ENCODE results near the gene ZDHHC3. TPM values are rescaled to one million over a fixed set of nuclear protein-coding genes. Genes with fewer than 3 reads are reported as not detected.
"Not testable (repeated sequence)": the region's sequence is repeated elsewhere in the genome, so short reads cannot be mapped to it uniquely, and the experiment has no call there.

Gene ZDHHC3
- total and polyA plus RNA-seq, 2 experiments from 2014 or later: 60.3 to 62.0 TPM

DNA sequence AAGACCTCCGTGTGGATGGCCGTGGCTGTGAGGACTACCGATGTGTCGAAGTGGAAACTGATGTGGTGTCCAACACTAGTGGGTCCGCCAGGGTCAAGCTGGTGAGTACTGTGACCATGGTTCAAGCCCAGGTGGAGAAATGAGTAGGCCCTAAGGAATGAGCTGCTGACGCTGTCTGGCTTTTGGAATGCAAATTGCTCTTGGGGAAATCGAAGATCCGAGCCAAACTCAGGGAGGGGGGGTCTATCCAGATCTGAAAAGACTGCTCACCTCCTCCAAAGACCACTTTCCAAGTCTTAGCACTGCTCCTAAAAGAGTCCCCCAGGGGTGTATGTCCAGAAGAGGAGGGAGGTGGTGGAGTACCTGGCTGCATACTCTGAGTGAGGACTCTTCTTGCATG is 13.2 kb upstream of the ZDHHC3 start:
- DNase-seq (ENCODE audit: low spot score): no peak
- whole genome bisulfite sequencing (ENCODE audit: low lambda C conversion rate, missing lambda C conversion rate): 95% methylated on average over 8 of the region's 8 CpGs
- TF ChIP-seq EZH2phosphoT487 (IDR thresholded peaks at IDR 0.05; ENCODE audit: low read depth, severe bottlenecking, unreplicated experiment) (no peak), EZH2 (IDR thresholded peaks at IDR 0.05; ENCODE audit: borderline replicate concordance) (no peak)
- TF ChIP-seq, protein P1, sequence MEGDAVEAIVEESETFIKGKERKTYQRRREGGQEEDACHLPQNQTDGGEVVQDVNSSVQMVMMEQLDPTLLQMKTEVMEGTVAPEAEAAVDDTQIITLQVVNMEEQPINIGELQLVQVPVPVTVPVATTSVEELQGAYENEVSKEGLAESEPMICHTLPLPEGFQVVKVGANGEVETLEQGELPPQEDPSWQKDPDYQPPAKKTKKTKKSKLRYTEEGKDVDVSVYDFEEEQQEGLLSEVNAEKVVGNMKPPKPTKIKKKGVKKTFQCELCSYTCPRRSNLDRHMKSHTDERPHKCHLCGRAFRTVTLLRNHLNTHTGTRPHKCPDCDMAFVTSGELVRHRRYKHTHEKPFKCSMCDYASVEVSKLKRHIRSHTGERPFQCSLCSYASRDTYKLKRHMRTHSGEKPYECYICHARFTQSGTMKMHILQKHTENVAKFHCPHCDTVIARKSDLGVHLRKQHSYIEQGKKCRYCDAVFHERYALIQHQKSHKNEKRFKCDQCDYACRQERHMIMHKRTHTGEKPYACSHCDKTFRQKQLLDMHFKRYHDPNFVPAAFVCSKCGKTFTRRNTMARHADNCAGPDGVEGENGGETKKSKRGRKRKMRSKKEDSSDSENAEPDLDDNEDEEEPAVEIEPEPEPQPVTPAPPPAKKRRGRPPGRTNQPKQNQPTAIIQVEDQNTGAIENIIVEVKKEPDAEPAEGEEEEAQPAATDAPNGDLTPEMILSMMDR (IDR thresholded peaks at IDR 0.05; ENCODE audit: poor library complexity): no peak
- Histone ChIP-seq H3K9me2 (replicated peaks; ENCODE audit: insufficient read depth) (no peaks in the 10 kb centered on the region), H3K4me3 (no peak overlapping the region), H2AFZ (no peak overlapping the region), H3K79me2 (peaks cover 47% of the 10 kb centered on the region), H3K27me3 (no peaks in the 10 kb centered on the region), H3K27ac (no peak overlapping the region), H3K9me3 (ENCODE audit: low read depth) (no peaks in the 10 kb centered on the region), H3K36me3 (replicated peaks; ENCODE audit: insufficient read depth, low read depth) (no peaks in the 10 kb centered on the region), H3K4me2 (no peak overlapping the region), H3K4me1 (ENCODE audit: insufficient read depth) (peaks cover 10% of the 10 kb centered on the region), H4K20me1 (ENCODE audit: insufficient read depth, poor library complexity, severe bottlenecking) (peaks cover 4% of the 10 kb centered on the region)

DNA sequence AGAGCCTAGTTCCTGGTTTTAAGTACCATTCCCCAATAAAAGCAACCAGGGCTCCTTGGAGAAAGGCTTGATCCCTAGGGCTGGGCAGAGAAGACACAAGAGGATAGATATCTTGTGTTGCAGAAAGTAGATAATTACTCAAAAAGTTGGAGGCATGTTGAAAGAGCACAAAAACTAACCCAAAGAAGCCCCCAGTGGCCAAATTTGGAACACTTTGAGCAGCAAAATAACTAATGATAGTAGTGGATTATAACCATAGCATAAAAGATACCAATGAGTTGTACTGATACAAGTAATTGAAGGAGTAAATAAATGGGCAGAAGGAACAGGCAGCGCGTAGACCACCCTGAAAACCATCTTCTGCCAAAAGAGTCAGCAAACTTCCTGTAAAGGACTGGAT is 12.1 kb upstream of the ZDHHC3 start:
- Histone ChIP-seq H3K4me2 (no peak overlapping the region), H3K9me2 (replicated peaks; ENCODE audit: insufficient read depth) (no peaks in the 10 kb centered on the region), H3K79me2 (peaks cover 58% of the 10 kb centered on the region), H3K4me3 (no peak overlapping the region), H3K9me3 (ENCODE audit: low read depth) (no peaks in the 10 kb centered on the region), H3K27ac (no peak overlapping the region), H3K4me1 (ENCODE audit: insufficient read depth) (peaks cover 5% of the 10 kb centered on the region), H3K36me3 (replicated peaks; ENCODE audit: insufficient read depth, low read depth) (no peaks in the 10 kb centered on the region), H3K27me3 (no peaks in the 10 kb centered on the region), H2AFZ (no peak overlapping the region), H4K20me1 (ENCODE audit: insufficient read depth, poor library complexity, severe bottlenecking) (peaks cover 5% of the 10 kb centered on the region)
- no peak for DNase-seq (ENCODE audit: low spot score)
- TF ChIP-seq, protein P1 (IDR thresholded peaks at IDR 0.05; ENCODE audit: poor library complexity): peak; percentile 23
- no peak for TF ChIP-seq EZH2phosphoT487 (IDR thresholded peaks at IDR 0.05; ENCODE audit: low read depth, severe bottlenecking, unreplicated experiment)
- TF ChIP-seq EZH2 (IDR thresholded peaks at IDR 0.05; ENCODE audit: borderline replicate concordance): no peak
- WGBS (ENCODE audit: low lambda C conversion rate, missing lambda C conversion rate): 89% methylated on average over 2 of the region's 2 CpGs

DNA sequence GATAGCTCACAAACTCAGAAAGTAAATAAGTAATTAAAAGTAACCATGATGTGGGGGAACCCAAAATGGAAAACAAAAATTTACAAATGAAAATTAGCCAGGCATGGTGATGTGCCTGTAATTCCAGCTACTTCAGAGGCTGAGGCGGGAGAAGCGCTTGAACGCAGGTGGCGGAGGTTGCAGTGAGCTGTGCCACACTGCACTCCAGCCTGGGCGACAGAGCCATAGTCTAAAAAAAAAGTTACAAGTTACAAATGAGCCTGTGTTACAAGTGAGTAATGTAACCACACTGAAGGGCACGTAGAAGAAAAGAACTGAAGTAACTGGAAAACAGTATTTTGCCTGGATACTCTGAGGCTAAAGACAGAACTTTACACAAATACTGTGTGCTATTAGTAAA is 11.4 kb upstream of the ZDHHC3 start:
- H3K79me2 ChIP-seq: peaks cover 64% of the 10 kb centered on the region
- no peaks in the 10 kb centered on the region for H3K9me2 ChIP-seq (replicated peaks; ENCODE audit: insufficient read depth)
- no peaks in the 10 kb centered on the region for H3K27me3 ChIP-seq
- WGBS (ENCODE audit: low lambda C conversion rate, missing lambda C conversion rate): 97% methylated on average over 6 of the region's 6 CpGs
- no peak for DNase-seq (ENCODE audit: low spot score)
- no peaks in the 10 kb centered on the region for H3K9me3 ChIP-seq (ENCODE audit: low read depth)
- no peak overlapping the region for H3K4me3 ChIP-seq
- H2AFZ ChIP-seq: no peak overlapping the region
- H3K4me1 ChIP-seq (ENCODE audit: insufficient read depth): no peaks in the 10 kb centered on the region
- peaks cover 8% of the 10 kb centered on the region for H4K20me1 ChIP-seq (ENCODE audit: insufficient read depth, poor library complexity, severe bottlenecking)
- no peaks in the 10 kb centered on the region for H3K36me3 ChIP-seq (replicated peaks; ENCODE audit: insufficient read depth, low read depth)
- no peak overlapping the region for H3K4me2 ChIP-seq
- no peak overlapping the region for H3K27ac ChIP-seq
- no peak for TF ChIP-seq EZH2 (IDR thresholded peaks at IDR 0.05; ENCODE audit: borderline replicate concordance)
- no peak for TF ChIP-seq EZH2phosphoT487 (IDR thresholded peaks at IDR 0.05; ENCODE audit: low read depth, severe bottlenecking, unreplicated experiment)
- TF ChIP-seq, protein P1 (IDR thresholded peaks at IDR 0.05; ENCODE audit: poor library complexity): no peak

DNA sequence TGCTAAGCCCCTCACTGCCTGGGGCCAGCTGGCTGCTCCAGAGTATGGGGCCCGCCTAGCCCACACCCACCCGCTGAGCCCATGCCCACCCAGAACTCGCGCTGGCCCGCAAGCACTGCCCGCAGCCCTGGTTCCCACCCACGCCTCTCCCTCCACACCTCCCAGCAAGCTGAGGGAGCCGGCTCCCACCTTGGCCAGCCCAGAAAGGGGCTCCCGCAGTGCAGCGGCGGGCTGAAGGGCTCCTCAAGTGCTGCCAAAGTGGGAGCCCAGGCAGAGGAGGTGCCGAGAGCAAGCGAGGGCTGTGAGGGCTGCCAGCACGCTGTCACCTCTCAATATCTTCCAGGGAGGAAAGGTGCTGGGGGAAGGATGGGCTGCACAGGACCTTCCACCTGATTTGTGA is 10.4 kb upstream of the ZDHHC3 start:
- not testable (repeated sequence) for H4K20me1 ChIP-seq (ENCODE audit: insufficient read depth, poor library complexity, severe bottlenecking); DNase-seq (ENCODE audit: low spot score)

More for the DNA sequence above, 10.4 kb upstream of the ZDHHC3 start:
- H3K9me3 ChIP-seq (ENCODE audit: low read depth); H3K4me1 ChIP-seq (ENCODE audit: insufficient read depth); H3K9me2 ChIP-seq (replicated peaks; ENCODE audit: insufficient read depth); H3K27me3 ChIP-seq; H2AFZ ChIP-seq; H3K27ac ChIP-seq; H3K4me3 ChIP-seq; H3K36me3 ChIP-seq (replicated peaks; ENCODE audit: insufficient read depth, low read depth); H3K4me2 ChIP-seq: not testable (repeated sequence)
- H3K79me2 ChIP-seq: peaks cover 71% of the 10 kb centered on the region
- 100% methylated on average over 6 of the region's 14 CpGs for WGBS (ENCODE audit: low lambda C conversion rate, missing lambda C conversion rate)

All from hepatocyte (in vitro differentiated cells).